Measurements from ENCODE around the gene ARFGEF3.

The ARFGEF3 gene

DNA sequence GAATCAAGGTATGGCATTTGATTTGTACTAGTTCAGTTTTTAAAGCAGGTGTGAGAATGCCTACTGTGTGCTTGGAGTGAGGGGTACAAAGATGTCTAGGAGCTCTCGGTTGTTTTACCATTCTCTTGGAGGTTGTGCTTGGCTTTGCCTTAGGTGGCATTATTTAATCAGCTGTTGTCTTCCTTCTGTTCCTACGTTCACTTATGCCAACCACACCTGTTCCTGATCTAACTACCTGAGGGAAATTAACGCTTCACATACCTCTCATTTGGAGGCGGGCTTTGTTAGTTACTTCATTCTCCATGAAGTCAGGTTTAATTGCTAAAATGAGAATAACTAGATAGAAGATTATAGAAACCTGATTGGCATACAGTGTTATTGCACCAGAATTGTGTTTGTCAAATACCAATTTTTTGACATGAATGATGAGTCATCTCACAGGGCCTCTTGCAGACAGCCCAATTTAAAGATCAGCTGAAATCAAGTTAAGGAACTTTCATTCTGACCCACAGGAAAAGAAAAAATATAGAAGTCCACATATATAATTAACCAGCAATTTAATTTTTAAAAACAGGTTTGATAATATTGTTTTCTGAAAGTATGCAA is 81.4 kb downstream of the ARFGEF3 start:
- no peak for DNase-seq (ENCODE audit: low read depth)

- DNase-seq (ENCODE audit: low read depth): no peak
Observed at GRCh38 chr6:138245751-138246150, 84.0 kb downstream of the ARFGEF3 start.

- no peak for DNase-seq (ENCODE audit: low read depth)
Observed at GRCh38 chr6:138246650-138247440, 85.1 kb downstream of the ARFGEF3 start.

GRCh38 chr6:138248011-138248410 is 86.3 kb downstream of the ARFGEF3 start:
- no peak for DNase-seq (ENCODE audit: low read depth)

DNA sequence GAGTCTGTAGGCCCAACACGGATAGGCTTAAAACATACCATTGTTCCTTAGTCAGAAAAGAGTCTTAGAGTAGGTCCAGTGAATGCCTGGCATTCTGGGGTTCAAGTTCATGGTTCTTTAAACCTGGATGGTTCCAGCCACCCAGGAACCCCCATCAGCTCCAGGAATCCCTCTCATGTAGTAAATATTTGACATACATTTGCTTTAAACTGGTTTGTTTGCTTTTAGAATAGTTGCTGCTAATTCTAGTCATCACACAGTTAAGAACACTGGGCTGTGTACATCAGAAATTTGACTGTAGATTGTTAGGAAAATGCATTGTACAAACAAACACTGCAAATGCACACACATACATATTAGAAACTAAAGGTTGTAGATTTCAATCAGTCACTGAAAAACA is 87.1 kb downstream of the ARFGEF3 start:
- DNase-seq (ENCODE audit: low read depth): no peak

DNA sequence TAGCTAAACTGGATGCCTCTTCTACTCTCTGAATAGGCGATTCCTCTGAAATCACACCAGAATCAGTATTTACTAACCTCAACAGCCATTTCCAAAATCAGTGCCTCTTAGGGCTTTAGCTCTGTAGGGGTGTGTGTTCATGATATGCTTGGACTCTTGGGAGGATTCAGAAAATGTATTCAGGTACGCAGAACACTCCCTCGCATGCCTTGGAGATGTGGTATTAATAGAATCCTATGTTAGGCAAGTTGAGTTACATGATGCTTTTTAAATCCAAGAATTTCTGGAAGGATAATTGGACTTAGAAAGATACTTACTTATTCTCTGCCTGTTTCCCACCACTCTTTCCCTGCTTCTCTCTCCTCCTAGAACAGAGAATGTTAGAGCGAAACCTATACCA is 88.3 kb downstream of the ARFGEF3 start:
- DNase-seq (ENCODE audit: low read depth): no peak

DNA sequence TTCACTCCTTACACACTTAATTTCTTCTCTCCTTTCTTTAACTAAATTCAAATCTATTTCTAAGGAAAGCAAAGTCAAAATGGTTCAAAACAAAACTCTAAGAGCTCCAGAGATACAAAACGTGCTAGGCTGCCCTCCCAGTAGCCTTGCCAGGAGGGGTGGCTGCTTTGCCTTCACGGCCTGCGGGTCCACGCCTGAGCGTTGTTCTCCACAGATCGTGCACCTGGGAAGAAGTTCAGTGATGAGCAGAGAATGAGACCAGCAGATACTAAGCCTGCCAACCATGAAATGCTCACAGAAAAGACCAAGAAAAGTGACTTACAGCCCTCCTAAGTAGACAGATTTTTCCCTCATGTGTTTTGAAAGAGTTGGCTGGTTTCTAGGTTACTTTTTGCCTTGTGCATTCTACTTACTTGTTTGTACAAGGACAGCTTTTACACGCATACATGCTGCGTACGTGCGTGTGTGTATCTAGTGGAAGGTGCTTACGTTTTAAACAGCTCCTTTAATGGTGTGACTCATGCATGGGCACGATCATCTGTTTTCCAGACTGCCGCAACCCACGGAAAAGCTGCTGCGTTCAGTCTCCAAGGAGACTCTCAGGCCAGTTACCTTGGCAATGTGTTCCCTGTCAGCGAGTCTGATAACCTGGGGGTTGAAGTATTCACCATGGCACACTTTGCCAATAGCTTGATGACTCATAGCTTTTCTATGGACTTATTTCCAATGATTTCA is 88.9 kb downstream of the ARFGEF3 start:
- DNase-seq (ENCODE audit: low read depth): peak; percentile 73

- DNase-seq (ENCODE audit: low read depth): no peak
Observed at GRCh38 chr6:138253731-138254130, 92.0 kb downstream of the ARFGEF3 start.

GRCh38 chr6:138255443-138255842 is 93.7 kb downstream of the ARFGEF3 start:
- no peak for DNase-seq (ENCODE audit: low read depth)

DNA sequence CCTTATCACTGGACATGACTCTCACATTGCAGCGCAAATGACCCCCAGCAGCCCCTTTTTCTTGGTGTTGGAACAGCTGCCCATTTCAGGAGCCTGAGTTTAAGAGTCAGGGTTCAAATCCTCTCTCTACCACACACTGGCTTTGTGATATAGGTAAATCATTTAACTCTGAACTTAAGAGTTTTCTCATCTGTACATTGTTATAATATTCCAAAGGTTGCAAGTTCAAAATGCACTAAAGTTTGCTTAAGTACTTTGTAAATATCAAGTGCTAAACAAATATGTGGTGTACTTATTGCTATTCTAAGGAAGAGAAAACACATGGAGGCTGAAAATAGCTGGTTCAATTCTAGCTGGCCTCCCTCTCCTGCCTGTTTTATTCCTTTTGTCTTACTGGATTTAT is 95.9 kb downstream of the ARFGEF3 start:
- no peak for DNase-seq (ENCODE audit: low read depth)

GRCh38 chr6:138258197-138258596 is 96.5 kb downstream of the ARFGEF3 start:
- no peak for DNase-seq (ENCODE audit: low read depth)

GRCh38 chr6:138258991-138259390 is 97.3 kb downstream of the ARFGEF3 start:
- DNase-seq (ENCODE audit: low read depth): no peak

DNA sequence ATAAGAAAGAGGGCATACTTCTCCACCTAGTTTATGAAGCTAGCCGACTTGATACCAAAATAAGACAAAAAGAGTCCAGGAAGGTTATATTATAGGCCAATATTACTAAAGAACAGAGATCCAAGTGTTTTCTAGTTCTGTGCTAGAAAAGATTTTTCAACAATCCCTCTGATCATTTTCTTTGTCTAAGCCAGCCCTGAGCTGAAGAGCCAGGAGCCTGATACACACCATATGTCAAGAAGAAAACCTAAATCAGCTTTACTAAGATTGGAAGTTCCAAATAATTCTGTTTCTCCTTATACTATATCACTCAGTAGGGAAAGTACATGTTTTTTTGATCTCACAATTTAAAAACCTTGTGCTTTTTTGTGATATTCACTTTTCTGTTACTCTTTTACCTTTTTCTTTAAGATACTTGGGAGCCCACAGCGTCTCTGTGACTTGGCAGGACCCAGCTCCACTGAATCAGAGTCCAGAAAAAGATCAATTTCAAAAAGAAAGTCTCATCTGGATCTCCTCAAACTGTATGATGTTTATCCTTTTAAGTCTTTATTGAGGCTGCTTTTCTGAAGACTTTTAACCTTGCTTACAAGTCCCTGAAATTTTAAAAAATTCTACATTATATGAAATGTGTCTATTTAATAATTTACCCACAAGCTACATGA is 99.5 kb downstream of the ARFGEF3 start:
- no peak for DNase-seq (ENCODE audit: low read depth)

DNA sequence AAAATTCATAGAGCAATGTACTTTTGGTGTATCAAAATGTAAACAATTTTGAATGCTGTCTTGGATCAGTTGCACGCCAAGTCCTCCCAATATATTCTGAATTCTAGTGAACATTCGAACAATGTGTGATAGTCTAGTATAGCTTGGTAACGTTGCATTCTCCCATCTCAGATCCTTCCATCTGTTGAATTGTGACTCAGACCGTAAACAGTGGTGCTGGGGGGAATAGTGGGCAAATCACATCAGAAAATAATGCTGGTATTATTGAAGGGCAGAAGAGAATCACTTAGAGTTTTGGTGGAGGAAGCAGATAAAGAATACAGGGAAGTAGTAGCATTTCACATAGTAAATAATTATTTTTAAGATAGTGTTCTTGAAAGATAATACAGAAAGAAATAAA is 102.2 kb downstream of the ARFGEF3 start:
- DNase-seq (ENCODE audit: low read depth): no peak

DNA sequence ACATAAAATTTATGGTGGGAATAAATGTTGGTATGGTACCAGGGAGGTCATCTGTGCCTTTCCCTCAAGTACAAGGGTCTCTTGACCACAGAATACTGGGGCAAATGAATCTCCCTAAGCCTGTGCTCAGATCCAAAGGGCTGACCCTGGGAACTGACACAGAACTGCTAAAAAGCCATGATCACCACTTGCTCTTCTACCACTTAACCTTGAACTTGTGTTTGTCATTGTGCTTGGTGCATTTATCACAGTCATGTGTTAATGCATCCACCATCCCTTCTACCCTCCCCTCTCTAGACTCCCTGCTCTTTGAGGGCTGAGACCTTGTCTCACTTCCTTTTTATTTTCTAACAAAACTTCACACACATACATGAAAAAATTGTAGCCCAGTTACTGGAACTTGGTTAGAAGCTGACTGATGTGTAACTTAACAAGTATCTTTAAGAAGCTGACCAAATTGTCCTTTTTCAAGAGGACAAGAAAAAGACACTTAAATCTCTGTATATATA is 102.7 kb downstream of the ARFGEF3 start:
- DNase-seq (ENCODE audit: low read depth): no peak

DNA sequence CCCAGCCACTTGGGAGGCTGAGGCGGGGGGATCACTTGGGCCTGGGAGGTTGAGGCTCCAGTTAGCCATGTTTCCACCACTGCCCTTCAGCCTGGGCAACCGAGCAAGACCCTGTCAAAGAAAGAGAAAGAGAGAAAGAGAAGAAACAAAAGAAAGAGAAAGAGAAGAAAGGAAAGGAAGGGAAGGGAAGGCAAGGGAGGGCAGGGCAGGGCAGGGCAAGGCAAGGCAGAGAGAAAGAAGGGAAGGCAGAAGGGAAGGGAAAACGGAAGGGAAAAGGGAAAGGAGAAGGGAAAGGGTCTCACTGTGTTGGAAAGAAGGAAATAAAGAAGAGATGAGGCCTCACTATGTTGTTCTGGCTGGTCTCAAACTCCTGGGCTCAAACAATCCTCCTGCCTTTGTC is 104.4 kb downstream of the ARFGEF3 start:
- DNase-seq (ENCODE audit: low read depth): no peak

DNA sequence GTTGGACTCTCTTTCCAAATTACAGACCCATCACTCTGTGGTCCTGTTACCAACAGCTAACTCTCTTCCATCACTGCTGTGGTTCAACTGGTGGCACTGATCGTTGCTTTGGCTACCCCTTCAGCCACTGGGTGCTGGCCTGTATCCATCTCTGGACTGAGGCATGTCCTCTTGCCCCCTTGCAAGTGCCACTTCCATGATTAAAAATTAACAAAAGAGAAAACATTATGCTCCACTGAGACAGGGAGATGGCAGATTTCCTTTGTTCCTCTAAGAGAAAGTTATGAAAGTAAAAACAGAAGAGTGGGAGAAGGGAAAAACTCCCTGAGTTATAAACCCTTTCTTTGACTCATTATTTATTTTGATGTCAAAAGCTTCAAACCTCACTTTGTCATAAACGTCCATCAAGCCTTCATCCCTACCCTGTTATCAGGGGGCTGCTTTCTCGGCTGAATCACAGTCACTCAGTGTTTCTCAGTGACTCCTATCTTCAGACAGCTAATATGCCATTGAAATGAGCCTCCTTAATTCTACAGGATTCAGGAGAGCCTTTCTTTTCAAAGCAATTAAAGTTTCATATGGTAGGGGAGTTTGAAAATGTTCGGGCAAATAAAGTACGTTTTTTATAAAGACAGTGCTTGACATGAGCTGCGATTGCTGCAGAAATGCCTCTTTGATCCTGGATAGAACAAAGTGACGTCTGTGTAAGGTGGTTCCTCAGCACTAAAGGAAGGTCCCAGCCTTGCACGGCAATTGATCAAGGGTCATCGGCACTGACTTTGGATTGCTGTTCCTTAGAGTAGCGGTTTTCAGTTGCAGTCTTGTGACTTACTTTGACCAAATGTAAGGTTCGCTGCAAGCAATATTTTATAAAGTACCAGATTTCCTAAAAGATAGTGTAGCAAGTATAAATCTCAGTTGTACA is 106.5 kb downstream of the ARFGEF3 start:
- no peak for DNase-seq (ENCODE audit: low read depth)

DNA sequence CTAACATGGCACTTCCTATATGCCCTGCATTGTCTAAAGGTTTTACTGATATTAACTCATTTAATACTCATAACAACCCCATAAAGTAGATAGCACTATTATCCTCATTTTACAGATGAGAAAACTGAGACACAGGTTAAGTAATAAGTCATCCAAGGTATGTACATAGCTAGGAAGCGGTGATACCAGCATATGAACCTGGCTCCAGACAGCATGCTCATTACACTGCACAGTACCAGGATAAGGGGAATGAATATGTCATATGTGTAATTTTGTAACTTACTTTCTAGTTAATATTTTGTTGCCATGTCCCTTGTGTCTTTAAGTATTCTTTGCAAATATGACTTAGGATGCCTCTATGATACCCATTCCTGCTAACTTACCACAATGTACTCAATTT is 109.7 kb downstream of the ARFGEF3 start:
- no peak for DNase-seq (ENCODE audit: low read depth)

DNA sequence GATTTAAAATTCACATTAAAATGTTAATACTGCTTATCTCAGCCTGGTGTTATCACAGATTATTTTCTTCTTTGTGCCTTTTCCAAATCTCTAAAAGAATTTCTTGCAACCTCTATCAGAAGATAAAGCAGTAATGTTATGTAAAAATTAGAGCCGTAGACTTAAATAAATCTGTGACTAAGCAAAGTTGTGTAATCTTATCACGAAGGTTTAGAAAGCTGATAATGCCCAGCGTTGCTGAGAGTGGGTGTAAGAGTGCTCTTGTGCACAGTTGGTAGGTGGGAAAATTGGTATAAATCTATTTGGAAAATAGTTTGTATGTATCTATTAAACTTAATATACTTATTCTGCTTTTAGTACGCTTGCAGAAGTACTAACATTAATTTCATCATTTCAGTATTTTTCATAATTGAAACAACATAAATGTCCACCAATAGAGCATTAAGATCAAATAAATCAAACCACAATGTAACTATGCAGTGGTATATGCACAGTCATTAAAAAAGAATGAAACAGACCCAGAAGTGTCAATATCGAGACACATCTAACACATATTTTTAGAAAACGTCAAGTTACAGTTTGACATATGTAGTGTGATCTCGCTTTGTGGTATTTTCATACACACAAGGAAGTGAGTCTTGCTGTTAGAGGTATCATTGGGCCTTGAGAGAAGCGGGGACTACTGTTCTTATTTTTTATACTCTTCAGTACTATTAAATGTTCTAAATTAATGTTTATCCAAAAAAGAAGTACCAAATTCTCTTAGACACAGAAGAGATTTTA is 111.0 kb downstream of the ARFGEF3 start:
- DNase-seq (ENCODE audit: low read depth): no peak

- no peak for DNase-seq (ENCODE audit: low read depth)
Observed at GRCh38 chr6:138275976-138276375, 114.2 kb downstream of the ARFGEF3 start.

DNA sequence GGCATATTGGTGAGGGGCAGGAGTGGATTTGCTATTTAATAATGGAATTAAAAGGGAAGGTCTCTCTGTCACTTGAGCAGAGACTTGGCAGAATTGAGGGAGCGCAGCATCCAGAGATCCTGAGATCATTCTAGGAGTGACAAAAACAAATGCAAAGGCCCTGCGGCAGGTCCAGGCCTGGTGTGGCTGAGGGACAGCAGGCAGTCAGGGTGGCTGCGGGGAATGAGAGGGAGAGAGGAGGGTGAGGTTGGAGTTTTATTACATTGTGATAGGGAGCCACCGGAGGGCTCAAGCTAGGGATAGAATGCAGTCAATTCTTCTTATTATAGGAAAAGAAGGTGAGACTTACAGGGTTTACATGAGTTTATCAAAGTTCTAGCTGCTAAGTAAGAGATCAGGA is 116.1 kb downstream of the ARFGEF3 start:
- no peak for DNase-seq (ENCODE audit: low read depth)

All from stromal cell of bone marrow (primary cell).